ENCODE measurements around the gene FBXO44.

Gene FBXO44

DNA sequence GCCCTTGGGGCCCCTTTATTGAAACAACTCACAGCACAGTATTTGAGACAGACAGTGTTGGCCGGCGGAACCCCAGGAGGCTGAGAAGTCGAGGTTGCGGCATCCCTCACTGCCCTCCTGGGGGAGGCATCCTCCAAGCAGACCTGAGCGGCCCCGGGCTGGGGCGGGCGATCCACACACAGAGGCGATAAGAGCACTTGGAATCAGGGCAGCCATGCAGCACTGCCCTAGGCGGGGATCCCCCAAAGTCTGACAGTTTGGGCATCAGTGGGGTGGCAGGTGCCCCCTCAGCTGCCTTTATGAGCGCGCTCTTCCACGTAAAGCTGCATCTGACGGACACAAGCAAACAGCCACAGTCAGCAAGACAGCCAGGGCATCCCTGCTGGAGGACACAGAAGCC is 19.8 kb downstream of the FBXO44 start:
- Histone ChIP-seq H3K27me3 (ENCODE audit: insufficient read depth, low read length, poor library complexity) (no peaks in the 10 kb centered on the region), H2AFZ (ENCODE audit: low read depth, low read length) (no peak overlapping the region), H3K27ac (ENCODE audit: low read length) (no peak overlapping the region), H3K9me3 (ENCODE audit: insufficient read depth, low read length, severe bottlenecking) (no peaks in the 10 kb centered on the region), H3K4me2 (ENCODE audit: insufficient read depth, low read length) (no peak overlapping the region), H3K4me1 (ENCODE audit: insufficient read depth, low read length) (peaks cover 11% of the 10 kb centered on the region), H4K20me1 (ENCODE audit: insufficient read depth, low read length) (peaks cover 43% of the 10 kb centered on the region), H3K79me2 (ENCODE audit: insufficient read depth, low read length) (peaks cover 14% of the 10 kb centered on the region), H3K4me3 (ENCODE audit: low read depth in 1 of 2, low read length in 2 of 2) (no peak overlapping the region), H3K9ac (ENCODE audit: low read depth, low read length) (no peak overlapping the region), H3K36me3 (ENCODE audit: insufficient read depth, low read length) (peaks cover 77% of the 10 kb centered on the region)
- TF ChIP-seq, protein P1, sequence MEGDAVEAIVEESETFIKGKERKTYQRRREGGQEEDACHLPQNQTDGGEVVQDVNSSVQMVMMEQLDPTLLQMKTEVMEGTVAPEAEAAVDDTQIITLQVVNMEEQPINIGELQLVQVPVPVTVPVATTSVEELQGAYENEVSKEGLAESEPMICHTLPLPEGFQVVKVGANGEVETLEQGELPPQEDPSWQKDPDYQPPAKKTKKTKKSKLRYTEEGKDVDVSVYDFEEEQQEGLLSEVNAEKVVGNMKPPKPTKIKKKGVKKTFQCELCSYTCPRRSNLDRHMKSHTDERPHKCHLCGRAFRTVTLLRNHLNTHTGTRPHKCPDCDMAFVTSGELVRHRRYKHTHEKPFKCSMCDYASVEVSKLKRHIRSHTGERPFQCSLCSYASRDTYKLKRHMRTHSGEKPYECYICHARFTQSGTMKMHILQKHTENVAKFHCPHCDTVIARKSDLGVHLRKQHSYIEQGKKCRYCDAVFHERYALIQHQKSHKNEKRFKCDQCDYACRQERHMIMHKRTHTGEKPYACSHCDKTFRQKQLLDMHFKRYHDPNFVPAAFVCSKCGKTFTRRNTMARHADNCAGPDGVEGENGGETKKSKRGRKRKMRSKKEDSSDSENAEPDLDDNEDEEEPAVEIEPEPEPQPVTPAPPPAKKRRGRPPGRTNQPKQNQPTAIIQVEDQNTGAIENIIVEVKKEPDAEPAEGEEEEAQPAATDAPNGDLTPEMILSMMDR (IDR thresholded peaks at IDR 0.05; ENCODE audit: borderline replicate concordance, extremely low read depth, low read length, poor library complexity, severe bottlenecking), result no peak
- no peak for TF ChIP-seq EZH2 (IDR thresholded peaks at IDR 0.05; ENCODE audit: borderline replicate concordance, low read depth, low read length, severe bottlenecking)
- DNase-seq, result no peak
- no peak for ATAC-seq (ENCODE audit: insufficient read depth, low read depth)

DNA sequence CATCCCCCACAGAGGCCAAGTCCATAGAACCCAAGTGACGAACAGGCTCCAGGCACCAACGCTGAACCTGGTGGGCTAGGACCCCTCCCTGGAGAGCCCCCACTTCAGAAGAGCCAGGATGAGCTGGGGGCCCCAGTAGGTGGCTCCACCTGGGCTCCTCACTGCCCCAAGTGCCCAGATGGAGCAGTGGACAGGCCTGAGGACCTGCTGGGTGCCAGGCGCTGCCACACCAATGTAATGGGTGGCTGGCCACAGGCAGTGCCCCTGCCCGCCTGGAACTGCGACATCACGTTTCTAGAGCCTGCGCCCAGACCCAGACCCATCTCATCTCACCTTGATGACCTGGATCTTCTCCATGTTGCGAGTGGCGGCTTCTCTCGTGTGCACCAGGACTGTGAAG is 20.6 kb downstream of the FBXO44 start:
- Histone ChIP-seq H2AFZ (ENCODE audit: low read depth, low read length) (no peak overlapping the region), H3K4me3 (ENCODE audit: low read depth in 1 of 2, low read length in 2 of 2) (no peak overlapping the region), H3K9me3 (ENCODE audit: insufficient read depth, low read length, severe bottlenecking) (no peaks in the 10 kb centered on the region), H3K4me1 (ENCODE audit: insufficient read depth, low read length) (peaks cover 19% of the 10 kb centered on the region), H3K79me2 (ENCODE audit: insufficient read depth, low read length) (peaks cover 22% of the 10 kb centered on the region), H3K27ac (ENCODE audit: low read length) (no peak overlapping the region), H3K27me3 (ENCODE audit: insufficient read depth, low read length, poor library complexity) (no peaks in the 10 kb centered on the region), H3K36me3 (ENCODE audit: insufficient read depth, low read length) (peaks cover 77% of the 10 kb centered on the region), H4K20me1 (ENCODE audit: insufficient read depth, low read length) (peaks cover 48% of the 10 kb centered on the region), H3K9ac (ENCODE audit: low read depth, low read length) (no peak overlapping the region), H3K4me2 (ENCODE audit: insufficient read depth, low read length) (no peak overlapping the region)
- TF ChIP-seq EZH2 (IDR thresholded peaks at IDR 0.05; ENCODE audit: borderline replicate concordance, low read depth, low read length, severe bottlenecking), result no peak
- TF ChIP-seq, protein P1 (IDR thresholded peaks at IDR 0.05; ENCODE audit: borderline replicate concordance, extremely low read depth, low read length, poor library complexity, severe bottlenecking), result no peak
- DNase-seq (no peak), ATAC-seq (ENCODE audit: insufficient read depth, low read depth) (no peak)

DNA sequence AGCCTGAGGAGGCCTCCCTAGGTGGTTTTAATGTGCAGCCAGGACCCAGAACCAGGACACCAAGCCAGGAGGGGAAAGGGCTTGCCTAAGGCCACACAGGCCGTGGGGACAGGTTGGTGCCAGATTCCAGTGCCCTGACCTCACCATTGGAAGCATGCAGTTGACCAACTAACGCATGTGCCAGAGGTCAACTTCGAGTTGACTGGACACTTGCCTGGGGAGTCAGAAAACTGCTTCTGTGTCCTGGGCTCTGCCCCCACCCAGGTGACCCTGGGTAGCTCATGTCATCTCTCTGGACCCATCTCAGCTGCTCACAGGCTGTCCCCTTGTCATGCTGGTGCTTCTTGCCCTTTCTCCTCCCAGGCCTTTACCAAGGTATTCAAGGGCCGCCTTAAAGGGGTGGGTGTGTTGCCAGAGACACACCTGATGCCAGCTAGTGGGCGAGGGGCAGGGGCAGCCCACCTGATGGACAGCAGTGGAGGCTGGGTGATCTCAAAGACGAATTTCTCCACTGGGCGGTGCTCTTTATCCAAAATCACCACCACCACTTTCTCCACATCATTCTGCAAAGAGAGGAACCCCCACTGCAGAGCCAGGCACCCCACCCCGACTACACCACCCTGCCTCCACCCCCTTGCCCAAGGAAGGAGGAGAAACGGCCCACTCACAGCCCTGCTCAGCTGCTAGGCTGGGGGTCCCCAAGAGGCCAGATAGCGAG is 21.9 kb downstream of the FBXO44 start:
- H3K36me3 ChIP-seq (ENCODE audit: insufficient read depth, low read length), result peaks cover 75% of the 10 kb centered on the region
- peaks cover 49% of the 10 kb centered on the region for H4K20me1 ChIP-seq (ENCODE audit: insufficient read depth, low read length)
- no peak overlapping the region for H3K4me2 ChIP-seq (ENCODE audit: insufficient read depth, low read length)

More for the DNA sequence above, 21.9 kb downstream of the FBXO44 start:
- no peak overlapping the region for H2AFZ ChIP-seq (ENCODE audit: low read depth, low read length)
- DNase-seq (no peak), ATAC-seq (ENCODE audit: insufficient read depth, low read depth) (no peak)
- no peak overlapping the region for H3K4me3 ChIP-seq (ENCODE audit: low read depth in 1 of 2, low read length in 2 of 2)
- H3K27me3 ChIP-seq (ENCODE audit: insufficient read depth, low read length, poor library complexity), result no peaks in the 10 kb centered on the region
- no peak overlapping the region for H3K27ac ChIP-seq (ENCODE audit: low read length)
- H3K9ac ChIP-seq (ENCODE audit: low read depth, low read length), result no peak overlapping the region
- TF ChIP-seq EZH2 (IDR thresholded peaks at IDR 0.05; ENCODE audit: borderline replicate concordance, low read depth, low read length, severe bottlenecking), result no peak
- TF ChIP-seq, protein P1 (IDR thresholded peaks at IDR 0.05; ENCODE audit: borderline replicate concordance, extremely low read depth, low read length, poor library complexity, severe bottlenecking), result no peak
- H3K9me3 ChIP-seq (ENCODE audit: insufficient read depth, low read length, severe bottlenecking), result no peaks in the 10 kb centered on the region
- peaks cover 27% of the 10 kb centered on the region for H3K79me2 ChIP-seq (ENCODE audit: insufficient read depth, low read length)
- H3K4me1 ChIP-seq (ENCODE audit: insufficient read depth, low read length), result peaks cover 24% of the 10 kb centered on the region
